SK-N-SH (cell line): ENCODE measurements around the gene MAST4. TPM values are rescaled to one million over a fixed set of nuclear protein-coding genes. Genes with fewer than 3 reads are reported as not detected.

Source experiments
- CTCF ChIA-PET: fragments of 300-600, 350-600 bp; formaldehyde crosslinking; extraction: SDS; loops from one replicate; lab custom pipeline; 2021; lab: Yijun Ruan, JAX
- POLR2A ChIA-PET: fragments of 350-600 bp; sonication (Branson Sonifier 250); formaldehyde crosslinking; extraction: SDS; loops from one replicate; lab custom pipeline; 2020; ENCODE audit warnings: antibody characterized with exemption, inconsistent platforms; lab: Yijun Ruan, JAX
- DNase-seq: peaks from one replicate; pipeline ENCODE4 v3.0.0; 2012
- H2AFZ ChIP-seq: fragments of 200-600 bp; sonication (generic); 2 replicates; pipeline ENCODE4 v1.8.1; 2016; ENCODE audit warnings: antibody characterized with exemption, mild to moderate bottlenecking, low read depth
- H3F3A ChIP-seq: fragments of 200-600 bp; sonication (generic); replicated peaks from 2 replicates; pipeline ENCODE3; 2016; ENCODE audit warnings: antibody characterized with exemption, mild to moderate bottlenecking; ENCODE audit not compliant: insufficient read depth
- H3K27ac ChIP-seq, 2 experiments: fragments of 200-500 bp in 1 of 2; fragments of 200-600 bp in 1 of 2; sonication (Bioruptor generic) in 1 of 2; sonication (generic), shearing (Covaris generic) in 1 of 2; 2 replicates each; pipeline versions ENCODE4 v1.5.1 to v1.6.1; 2014 to 2016; ENCODE audit warnings: low read depth in 2 of 2, inconsistent platforms in 1 of 2, low read length in 1 of 2, mild to moderate bottlenecking in 1 of 2, mixed read lengths in 1 of 2
- H3K27me3 ChIP-seq: fragments of 200-600 bp; sonication (generic), shearing (Covaris generic); 2 replicates; pipeline ENCODE4 v1.6.1; 2016; ENCODE audit warnings: mixed run types; ENCODE audit not compliant: insufficient read depth
- H3K36me3 ChIP-seq, 2 experiments: fragments of 200-500 bp in 1 of 2; fragments of 200-600 bp in 1 of 2; sonication (Bioruptor generic) in 1 of 2; sonication (generic) in 1 of 2; replicated peaks in 1 of 2; 2 replicates each; pipeline versions ENCODE3 to v1.5.1; 2014 to 2016; ENCODE audit warnings: low read length in 1 of 2, mild to moderate bottlenecking in 1 of 2; ENCODE audit not compliant: insufficient read depth in 2 of 2, control insufficient read depth in 1 of 2
- H3K4me1 ChIP-seq, 2 experiments: fragments of 200-500 bp in 1 of 2; fragments of 200-600 bp in 1 of 2; sonication (Bioruptor generic) in 1 of 2; sonication (generic), shearing (Covaris generic) in 1 of 2; 2 replicates each; pipeline versions ENCODE4 v1.5.1 to v1.6.1; 2014 to 2016; ENCODE audit warnings: low read depth in 1 of 2, low read length in 1 of 2, mixed run types in 1 of 2; ENCODE audit not compliant: insufficient read depth in 2 of 2, control insufficient read depth in 1 of 2
- H3K4me2 ChIP-seq: fragments of 200-600 bp; sonication (generic), shearing (Covaris generic); 2 replicates; pipeline ENCODE4 v1.6.1; 2017; ENCODE audit warnings: mixed run types
- H3K4me3 ChIP-seq, 2 experiments: fragments of 200-500 bp in 1 of 2; fragments of 200-600 bp in 1 of 2; sonication (Bioruptor generic) in 1 of 2; sonication (generic), shearing (Covaris generic) in 1 of 2; 2 replicates each; pipeline versions ENCODE4 v1.5.1 to v1.8.1; 2014 to 2016; ENCODE audit warnings: low read depth in 2 of 2, inconsistent platforms in 1 of 2, low read length in 1 of 2, mild to moderate bottlenecking in 1 of 2, mixed read lengths in 1 of 2, moderate library complexity in 1 of 2
- H3K79me2 ChIP-seq: fragments of 200-600 bp; sonication (generic); 2 replicates; pipeline ENCODE4 v1.8.1; 2017; ENCODE audit warnings: mild to moderate bottlenecking; ENCODE audit not compliant: insufficient read depth
- H3K9ac ChIP-seq: fragments of 200-600 bp; sonication (generic); 2 replicates; pipeline ENCODE4 v1.6.1; 2017; ENCODE audit warnings: mixed run types
- H3K9me2 ChIP-seq: fragments of 200-600 bp; sonication (generic); 2 replicates; pipeline ENCODE4 v1.6.1; 2017; ENCODE audit warnings: mixed run types
- H3K9me3 ChIP-seq: fragments of 200-600 bp; sonication (generic); 2 replicates; pipeline ENCODE4 v1.6.1; 2017; ENCODE audit warnings: mixed run types, mild to moderate bottlenecking, moderate library complexity
- H4K20me1 ChIP-seq: fragments of 200-600 bp; sonication (generic); 2 replicates; pipeline ENCODE4 v1.6.1; 2017; ENCODE audit warnings: mild to moderate bottlenecking, mixed run types; ENCODE audit not compliant: insufficient read depth
- CHD2 ChIP-seq: fragments of 150-350 bp; IDR thresholded peaks from 2 replicates; pipeline ENCODE4 v1.6.1; 2018; ENCODE audit warnings: low read length; ENCODE audit not compliant: partially characterized antibody
- EP300 ChIP-seq, 2 experiments: IDR thresholded peaks; 2 replicates each; pipeline versions ENCODE4 v1.4.0 to v1.6.1; 2012; ENCODE audit warnings: borderline replicate concordance in 1 of 2, low read depth in 1 of 2, low read length in 1 of 2
- GATA2 ChIP-seq: sonication (generic); formaldehyde crosslinking; IDR thresholded peaks from 2 replicates; pipeline ENCODE4 v1.5.0; 2020; ENCODE audit warnings: mild to moderate bottlenecking, missing genetic modification reagents
- IRF3 ChIP-seq: fragments of 150-350 bp; IDR thresholded peaks from 2 replicates; pipeline ENCODE4 v1.6.1; 2016; ENCODE audit warnings: mild to moderate bottlenecking, low read depth, low read length
- MXI1 ChIP-seq: IDR thresholded peaks from 2 replicates; pipeline ENCODE4 v1.6.1; 2012; ENCODE audit warnings: mild to moderate bottlenecking, low read depth, low read length, improper control_type of control experiment
- NRF1 ChIP-seq: IDR thresholded peaks from 2 replicates; pipeline ENCODE4 v1.6.1; 2012; ENCODE audit warnings: low read depth, mild to moderate bottlenecking, low read length
- POLR2AphosphoS5 ChIP-seq: IDR thresholded peaks from 2 replicates; pipeline ENCODE4 v1.6.1; 2012; ENCODE audit warnings: low read depth, low read length
- RCOR1 ChIP-seq: fragments of 150-350 bp; IDR thresholded peaks from 2 replicates; pipeline ENCODE4 v1.6.1; 2017; ENCODE audit warnings: antibody characterized with exemption, low read length
- REST ChIP-seq: IDR thresholded peaks from 2 replicates; pipeline ENCODE4 v1.6.1; 2012; ENCODE audit warnings: mild to moderate bottlenecking, low read depth, low read length, moderate library complexity
- SMC3 ChIP-seq: IDR thresholded peaks from 2 replicates; pipeline ENCODE4 v1.6.1; 2012; ENCODE audit warnings: low read depth, low read length, improper control_type of control experiment
- WGBS: methylation state at CpG from one replicate; pipeline ENCODE4 v1.1.6; 2017; ENCODE audit warnings: low lambda C conversion rate; 5-methylcytosine and 5-hydroxymethylcytosine counted together
- polyA plus RNA-seq, 3 experiments: library from polyadenylated mRNA; depleted of rRNA; stranded (reverse); fragments of >200 nt; gene quantifications; 2 replicates each; pipeline ENCODE4 v1.2.3, GENCODE V29; 2012

The MAST4 gene
- polyA plus RNA-seq, 1 of the 3 experiments (the other 2 are of a cell fraction): 2.2 TPM

- peaks cover 14% of the 10 kb centered on the region; the same call in 1 of the 2 replicates for H3K27me3 ChIP-seq
- 10% methylated on average over 1 of the region's 1 CpG for WGBS
- POLR2A ChIA-PET: no interaction called here
Measured at GRCh38 chr5:66603164-66603563, 7.0 kb downstream of the MAST4 start.

GRCh38 chr5:66603881-66604280 is 7.7 kb downstream of the MAST4 start:
- Histone ChIP-seq H3K4me1 (no peaks in the 10 kb centered on the region), H3K27ac (no peak overlapping the region), H3K9me2 (no peaks in the 10 kb centered on the region), H2AFZ (no peak overlapping the region), H3K4me2 (no peak overlapping the region), H3K27me3 (peaks cover 8% of the 10 kb centered on the region; the same call in 1 of the 2 replicates), H3K36me3 (no peaks in the 10 kb centered on the region), H3K79me2 (no peaks in the 10 kb centered on the region), H4K20me1 (no peaks in the 10 kb centered on the region), H3K4me3 (no peak overlapping the region), H3K9ac (no peak overlapping the region), H3K9me3 (no peaks in the 10 kb centered on the region), H3F3A (no peaks in the 10 kb centered on the region)
- ChIA-PET CTCF (interaction anchor here (1.3 kb wide), 1 partner anchor 296 kb away, joined by 3 read pairs; no protein-coding TSS in a partner anchor), POLR2A (no interaction called here)
- WGBS: 59% methylated on average over 4 of the region's 4 CpGs
- DNase-seq: no peak
- TF ChIP-seq SMC3 (no peak), EP300 (IDR thresholded peaks at IDR 0.05; ENCODE audit: borderline replicate concordance in 1 of 2, low read depth in 1 of 2, low read length in 1 of 2) (no peak), POLR2AphosphoS5 (no peak)

More at GRCh38 chr5:66603164-66603563, 7.0 kb downstream of the MAST4 start:
- H2AFZ ChIP-seq: no peak overlapping the region
- CTCF ChIA-PET: interaction anchor here (1.3 kb wide), 1 partner anchor 295 kb away, joined by 3 read pairs; no protein-coding TSS in a partner anchor
- H4K20me1 ChIP-seq: no peaks in the 10 kb centered on the region
- DNase-seq: no peak
- TF ChIP-seq REST (no peak), RCOR1 (no peak), EP300 (IDR thresholded peaks at IDR 0.05; ENCODE audit: borderline replicate concordance in 1 of 2, low read depth in 1 of 2, low read length in 1 of 2) (no peak), MXI1 (no peak), GATA2 (CRISPR knock-in tag) (no peak), IRF3 (no peak), CHD2 (no peak), NRF1 (no peak)
- TF ChIP-seq, all 33 proteins: peak for 0
- Histone ChIP-seq H3K4me1 (no peaks in the 10 kb centered on the region), H3K79me2 (no peaks in the 10 kb centered on the region), H3K36me3 (no peaks in the 10 kb centered on the region), H3K27ac (no peak overlapping the region), H3K4me2 (no peak overlapping the region), H3K9me3 (no peaks in the 10 kb centered on the region), H3K4me3 (no peak overlapping the region), H3F3A (no peaks in the 10 kb centered on the region), H3K9ac (no peak overlapping the region), H3K9me2 (no peaks in the 10 kb centered on the region)
